ENCODE data around the gene C12orf75.

Gene C12orf75

GRCh38 chr12:105378911-105379310, 48.4 kb downstream of the C12orf75 start:
- Histone ChIP-seq H3K36me3 (no peaks in the 10 kb centered on the region), H3K27ac (no peak overlapping the region), H3K4me1 (ENCODE audit: control insufficient read depth in 1 of 2, insufficient read depth in 1 of 2, low read depth in 1 of 2, low read length in 1 of 2) (no peaks in the 10 kb centered on the region), H3K27me3 (peaks cover 5% of the 10 kb centered on the region), H3K9me3 (no peaks in the 10 kb centered on the region), H3K4me3 (ENCODE audit: low read depth in 1 of 2, low read length in 1 of 2) (no peak overlapping the region)
- TF ChIP-seq CTCF (IDR thresholded peaks at IDR 0.05) = no peak

GRCh38 chr12:105382771-105383622, 52.5 kb downstream of the C12orf75 start:
- no peak overlapping the region for H3K27ac ChIP-seq
- peaks cover 5% of the 10 kb centered on the region for H3K27me3 ChIP-seq
- no peaks in the 10 kb centered on the region for H3K9me3 ChIP-seq
- TF ChIP-seq CTCF (IDR thresholded peaks at IDR 0.05) = no peak
- no peaks in the 10 kb centered on the region for H3K4me1 ChIP-seq (ENCODE audit: control insufficient read depth in 1 of 2, insufficient read depth in 1 of 2, low read depth in 1 of 2, low read length in 1 of 2)
- H3K36me3 ChIP-seq = no peaks in the 10 kb centered on the region
- H3K4me3 ChIP-seq (ENCODE audit: low read depth in 1 of 2, low read length in 1 of 2) = no peak overlapping the region

GRCh38 chr12:105384220-105384619, 53.7 kb downstream of the C12orf75 start:
- Histone ChIP-seq H3K4me3 (ENCODE audit: low read depth in 1 of 2, low read length in 1 of 2) (no peak overlapping the region), H3K4me1 (ENCODE audit: control insufficient read depth in 1 of 2, insufficient read depth in 1 of 2, low read depth in 1 of 2, low read length in 1 of 2) (no peaks in the 10 kb centered on the region), H3K27ac (no peak overlapping the region), H3K27me3 (peaks cover 5% of the 10 kb centered on the region), H3K36me3 (no peaks in the 10 kb centered on the region), H3K9me3 (no peaks in the 10 kb centered on the region)
- TF ChIP-seq CTCF (IDR thresholded peaks at IDR 0.05) = no peak

GRCh38 chr12:105384916-105385535, 54.5 kb downstream of the C12orf75 start:
- Histone ChIP-seq H3K4me3 (ENCODE audit: low read depth in 1 of 2, low read length in 1 of 2) (no peak overlapping the region), H3K27ac (no peak overlapping the region), H3K27me3 (peaks cover 5% of the 10 kb centered on the region), H3K9me3 (no peaks in the 10 kb centered on the region), H3K36me3 (no peaks in the 10 kb centered on the region), H3K4me1 (ENCODE audit: control insufficient read depth in 1 of 2, insufficient read depth in 1 of 2, low read depth in 1 of 2, low read length in 1 of 2) (no peaks in the 10 kb centered on the region)
- no peak for TF ChIP-seq CTCF (IDR thresholded peaks at IDR 0.05)

GRCh38 chr12:105386431-105386830, 55.9 kb downstream of the C12orf75 start:
- no peak for TF ChIP-seq CTCF (IDR thresholded peaks at IDR 0.05)
- Histone ChIP-seq H3K4me3 (ENCODE audit: low read depth in 1 of 2, low read length in 1 of 2) (no peak overlapping the region), H3K27me3 (peaks cover under 1% of the 10 kb centered on the region), H3K9me3 (no peaks in the 10 kb centered on the region), H3K27ac (no peak overlapping the region), H3K36me3 (no peaks in the 10 kb centered on the region), H3K4me1 (ENCODE audit: control insufficient read depth in 1 of 2, insufficient read depth in 1 of 2, low read depth in 1 of 2, low read length in 1 of 2) (no peaks in the 10 kb centered on the region)
